Uterus (tissue), 2 donors: ENCODE data around the gene SLC9A7.

Experiments used
- POLR2A ChIP-seq, 2 donors: fragments of 450-650 bp; IDR thresholded peaks; one replicate each; pipeline ENCODE4 v1.6.1; 2016; ENCODE audit warnings: antibody characterized with exemption in 2 of 2, mild to moderate bottlenecking in 1 of 2, moderate library complexity in 1 of 2
- TF ChIP-seq, protein P1 (sequence below), 4 experiments: fragments of 200-600 bp in 2 of 4; fragments of 450-650 bp in 2 of 4; sonication (generic) in 2 of 4; IDR thresholded peaks; one replicate each; pipeline ENCODE4 v1.5.1; 2016 to 2019; ENCODE audit warnings: antibody characterized with exemption in 4 of 4, mild to moderate bottlenecking in 2 of 4, moderate library complexity in 1 of 4

- TF ChIP-seq, protein P1, sequence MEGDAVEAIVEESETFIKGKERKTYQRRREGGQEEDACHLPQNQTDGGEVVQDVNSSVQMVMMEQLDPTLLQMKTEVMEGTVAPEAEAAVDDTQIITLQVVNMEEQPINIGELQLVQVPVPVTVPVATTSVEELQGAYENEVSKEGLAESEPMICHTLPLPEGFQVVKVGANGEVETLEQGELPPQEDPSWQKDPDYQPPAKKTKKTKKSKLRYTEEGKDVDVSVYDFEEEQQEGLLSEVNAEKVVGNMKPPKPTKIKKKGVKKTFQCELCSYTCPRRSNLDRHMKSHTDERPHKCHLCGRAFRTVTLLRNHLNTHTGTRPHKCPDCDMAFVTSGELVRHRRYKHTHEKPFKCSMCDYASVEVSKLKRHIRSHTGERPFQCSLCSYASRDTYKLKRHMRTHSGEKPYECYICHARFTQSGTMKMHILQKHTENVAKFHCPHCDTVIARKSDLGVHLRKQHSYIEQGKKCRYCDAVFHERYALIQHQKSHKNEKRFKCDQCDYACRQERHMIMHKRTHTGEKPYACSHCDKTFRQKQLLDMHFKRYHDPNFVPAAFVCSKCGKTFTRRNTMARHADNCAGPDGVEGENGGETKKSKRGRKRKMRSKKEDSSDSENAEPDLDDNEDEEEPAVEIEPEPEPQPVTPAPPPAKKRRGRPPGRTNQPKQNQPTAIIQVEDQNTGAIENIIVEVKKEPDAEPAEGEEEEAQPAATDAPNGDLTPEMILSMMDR (IDR thresholded peaks at IDR 0.05) = no peak
- no peak for TF ChIP-seq POLR2A (IDR thresholded peaks at IDR 0.05)
These were observed 4.3 kb downstream of the SLC9A7 start for GRCh38 chrX:46754586-46755061.
